GM12892 (cell line): ENCODE results near the gene KIF17.
"Not testable (repeated sequence)": the region's sequence is repeated elsewhere in the genome, so short reads cannot be mapped to it uniquely, and the experiment has no call there.

Experiments used
- DNase-seq: peaks from one replicate; pipeline ENCODE4 v3.0.0; 2011; ENCODE audit not compliant: insufficient read length
- FAIRE-seq: peaks from 2 replicates; lab custom pipeline; 2011; peaks lifted over from hg19 to GRCh38; lab: Jason Lieb, UNC
- POLR2A ChIP-seq: IDR thresholded peaks from 2 replicates; pipeline ENCODE4 v1.6.1; 2011; ENCODE audit warnings: low read depth, low read length, control low read depth
- POLR2AphosphoS5 ChIP-seq: IDR thresholded peaks from 2 replicates; pipeline ENCODE4 v1.6.1; 2011; ENCODE audit warnings: low read depth, low read length, control low read depth
- TAF1 ChIP-seq: IDR thresholded peaks from 2 replicates; pipeline ENCODE4 v1.6.1; 2011; ENCODE audit warnings: low read depth, mild to moderate bottlenecking, control low read depth, low read length, borderline replicate concordance

The KIF17 gene

GRCh38 chr1:20726118-20726911 lies 8.5 kb upstream of the KIF17 start:
- no peak for DNase-seq
- no peak for TF ChIP-seq TAF1
- TF ChIP-seq POLR2AphosphoS5: no peak
- no peak for TF ChIP-seq POLR2A
- FAIRE-seq: no peak

GRCh38 chr1:20725189-20726117 lies 7.6 kb upstream of the KIF17 start:
- TF ChIP-seq POLR2A (no peak), POLR2AphosphoS5 (no peak), TAF1 (no peak)
- DNase-seq (no peak), FAIRE-seq (no peak)

- TF ChIP-seq POLR2AphosphoS5 (no peak), POLR2A (no peak), TAF1 (no peak)
- FAIRE-seq: no peak
Observed at GRCh38 chr1:20724364-20725188, 6.8 kb upstream of the KIF17 start.

GRCh38 chr1:20723537-20724363 lies 5.9 kb upstream of the KIF17 start:
- no peak for FAIRE-seq
- DNase-seq: no peak
- TF ChIP-seq POLR2A (no peak), TAF1 (no peak), POLR2AphosphoS5 (no peak)

More at GRCh38 chr1:20724364-20725188, 6.8 kb upstream of the KIF17 start:
- DNase-seq: no peak

GRCh38 chr1:20723159-20723536 lies 5.3 kb upstream of the KIF17 start:
- TF ChIP-seq POLR2AphosphoS5: no peak
- no peak for TF ChIP-seq TAF1
- TF ChIP-seq POLR2A: no peak
- no peak for DNase-seq
- FAIRE-seq: no peak

- DNase-seq (no peak), FAIRE-seq (no peak)
- TF ChIP-seq POLR2A (no peak), POLR2AphosphoS5 (no peak), TAF1 (no peak)
Observed at GRCh38 chr1:20721117-20722061, 3.6 kb upstream of the KIF17 start.

GRCh38 chr1:20720631-20721091 lies 2.9 kb upstream of the KIF17 start:
- DNase-seq: no peak
- no peak for FAIRE-seq
- TF ChIP-seq TAF1: no peak
- no peak for TF ChIP-seq POLR2A
- TF ChIP-seq POLR2AphosphoS5: no peak

- TF ChIP-seq POLR2AphosphoS5: no peak
- no peak for TF ChIP-seq POLR2A
- no peak for TF ChIP-seq TAF1
- FAIRE-seq: no peak
- no peak for DNase-seq
Observed at GRCh38 chr1:20719871-20720620, 2.2 kb upstream of the KIF17 start.

- no peak for FAIRE-seq
- no peak for TF ChIP-seq POLR2AphosphoS5
- TF ChIP-seq POLR2A: no peak
- TF ChIP-seq TAF1: no peak
- DNase-seq: peak; percentile 13
Observed at GRCh38 chr1:20719261-20719660, 1.5 kb upstream of the KIF17 start.

- FAIRE-seq, DNase-seq: not testable (repeated sequence)
Observed at GRCh38 chr1:20718343-20718882, 606 bp upstream of the KIF17 start.
